ENCODE results near the gene ZFP36.
A peak's percentile ranks its signal among the peaks of the same experiment; 100 is the strongest.
"Not testable (repeated sequence)": the region's sequence is repeated elsewhere in the genome, so short reads cannot be mapped to it uniquely, and the experiment has no call there.

The ZFP36 gene

DNA sequence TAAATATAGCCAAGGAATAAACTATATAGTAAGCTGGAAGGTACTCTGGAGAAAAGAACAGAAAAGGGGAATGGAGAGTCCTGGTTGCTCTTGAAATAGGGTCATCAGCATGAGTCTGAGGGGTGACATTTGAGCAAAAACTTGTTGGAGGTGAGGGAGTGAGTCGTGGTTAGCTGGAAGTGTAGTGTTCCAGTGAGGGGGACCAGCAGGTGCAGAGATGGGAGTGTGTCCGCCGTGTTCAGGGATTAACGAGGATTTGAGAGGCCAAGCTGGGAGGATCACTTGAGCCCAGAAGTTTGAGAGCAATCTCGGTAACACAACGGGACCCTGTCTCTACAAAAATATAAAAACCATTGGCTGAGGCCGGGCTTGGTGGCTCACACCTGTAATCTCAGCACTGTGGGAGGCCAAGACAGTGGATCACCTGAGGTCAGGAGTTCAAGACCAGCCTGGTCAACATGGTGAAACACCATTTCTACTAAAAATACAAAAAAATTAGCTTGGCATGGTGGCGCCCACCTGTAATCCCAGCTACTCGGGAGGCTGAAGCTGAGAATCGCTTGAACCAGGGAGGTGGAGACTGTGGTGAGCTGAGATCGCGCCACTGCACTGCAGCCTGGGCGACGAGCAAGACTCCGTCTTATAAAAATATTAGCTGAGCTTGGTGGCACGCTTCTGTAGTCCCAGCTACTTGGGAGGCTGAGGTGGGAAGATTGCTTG, 39.9 kb downstream of the ZFP36 start:
- DNase-seq, result no peak

- DNase-seq, result peak; percentile 33
These were observed 41.6 kb downstream of the ZFP36 start for GRCh38 chr19:39448271-39448670.

- DNase-seq, result no peak
These were observed 42.6 kb downstream of the ZFP36 start for GRCh38 chr19:39449116-39449797.

GRCh38 chr19:39451257-39451656, 44.6 kb downstream of the ZFP36 start:
- DNase-seq, result not testable (repeated sequence)

Measured in fibroblast of skin of abdomen (primary cell).